Measurements from ENCODE around the gene APOBEC3B.

- TF ChIP-seq EZH2 (IDR thresholded peaks at IDR 0.05), result no peak
- TF ChIP-seq, protein P1, sequence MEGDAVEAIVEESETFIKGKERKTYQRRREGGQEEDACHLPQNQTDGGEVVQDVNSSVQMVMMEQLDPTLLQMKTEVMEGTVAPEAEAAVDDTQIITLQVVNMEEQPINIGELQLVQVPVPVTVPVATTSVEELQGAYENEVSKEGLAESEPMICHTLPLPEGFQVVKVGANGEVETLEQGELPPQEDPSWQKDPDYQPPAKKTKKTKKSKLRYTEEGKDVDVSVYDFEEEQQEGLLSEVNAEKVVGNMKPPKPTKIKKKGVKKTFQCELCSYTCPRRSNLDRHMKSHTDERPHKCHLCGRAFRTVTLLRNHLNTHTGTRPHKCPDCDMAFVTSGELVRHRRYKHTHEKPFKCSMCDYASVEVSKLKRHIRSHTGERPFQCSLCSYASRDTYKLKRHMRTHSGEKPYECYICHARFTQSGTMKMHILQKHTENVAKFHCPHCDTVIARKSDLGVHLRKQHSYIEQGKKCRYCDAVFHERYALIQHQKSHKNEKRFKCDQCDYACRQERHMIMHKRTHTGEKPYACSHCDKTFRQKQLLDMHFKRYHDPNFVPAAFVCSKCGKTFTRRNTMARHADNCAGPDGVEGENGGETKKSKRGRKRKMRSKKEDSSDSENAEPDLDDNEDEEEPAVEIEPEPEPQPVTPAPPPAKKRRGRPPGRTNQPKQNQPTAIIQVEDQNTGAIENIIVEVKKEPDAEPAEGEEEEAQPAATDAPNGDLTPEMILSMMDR (IDR thresholded peaks at IDR 0.05), result no peak
Measured at GRCh38 chr22:39016592-39016991, 34.4 kb downstream of the APOBEC3B start.
